Colonic mucosa (tissue), 4 donors: ENCODE results near the gene CTIF. TPM values are rescaled to one million over a fixed set of nuclear protein-coding genes. Genes with fewer than 3 reads are reported as not detected.

Source experiments
- DNase-seq: peaks from one replicate; pipeline ENCODE4 v3.0.0-alpha.2; 2020
- H3K27ac ChIP-seq: fragments of 200-600 bp; one replicate; pipeline ENCODE4 v1.8.0; 2021
- H3K27me3 ChIP-seq: fragments of 200-600 bp; one replicate; pipeline ENCODE4 v1.8.0; 2021
- H3K36me3 ChIP-seq: fragments of 200-600 bp; one replicate; pipeline ENCODE4 v1.8.0; 2021
- H3K4me1 ChIP-seq: fragments of 200-600 bp; one replicate; pipeline ENCODE4 v1.8.0; 2021; ENCODE audit warnings: mild to moderate bottlenecking
- H3K4me3 ChIP-seq: fragments of 200-600 bp; one replicate; pipeline ENCODE4 v1.8.0; 2021
- H3K9ac ChIP-seq, 2 donors: one replicate each; pipeline ENCODE4 v1.7.0; 2013; ENCODE audit warnings: control low read depth in 2 of 2, low read depth in 2 of 2, low read length in 2 of 2
- H3K9me3 ChIP-seq: fragments of 200-600 bp; one replicate; pipeline ENCODE4 v1.8.0; 2021
- CTCF ChIP-seq: fragments of 200-600 bp; IDR thresholded peaks from one replicate; pipeline ENCODE4 v1.8.0; 2022; ENCODE audit warnings: antibody characterized with exemption, mild to moderate bottlenecking
- intact Hi-C: fragments of 100-400 bp; cut with DNase I; formaldehyde crosslinking; loops from one replicate; pipeline ENCODE4 v1.14.1; 2022
- total RNA-seq, 2 donors: library from RNA; stranded (reverse); fragmentation: NEBNext Ultra II Directional in 1 of 2; extraction: Animal tissue kit (Norgen Biotek cat#: 25700) in 1 of 2; gene quantifications; one replicate each; pipeline ENCODE4 v1.2.1, GENCODE V29; 2021
- donor health status: healthy.
- donor health status: DM: no; HTN: no; CAD: no.
- donor health status: DM: no; HTN: no; CAD: no.

Gene CTIF
- total RNA-seq, 2 donors from 2014 or later: 13.0 to 16.7 TPM

DNA sequence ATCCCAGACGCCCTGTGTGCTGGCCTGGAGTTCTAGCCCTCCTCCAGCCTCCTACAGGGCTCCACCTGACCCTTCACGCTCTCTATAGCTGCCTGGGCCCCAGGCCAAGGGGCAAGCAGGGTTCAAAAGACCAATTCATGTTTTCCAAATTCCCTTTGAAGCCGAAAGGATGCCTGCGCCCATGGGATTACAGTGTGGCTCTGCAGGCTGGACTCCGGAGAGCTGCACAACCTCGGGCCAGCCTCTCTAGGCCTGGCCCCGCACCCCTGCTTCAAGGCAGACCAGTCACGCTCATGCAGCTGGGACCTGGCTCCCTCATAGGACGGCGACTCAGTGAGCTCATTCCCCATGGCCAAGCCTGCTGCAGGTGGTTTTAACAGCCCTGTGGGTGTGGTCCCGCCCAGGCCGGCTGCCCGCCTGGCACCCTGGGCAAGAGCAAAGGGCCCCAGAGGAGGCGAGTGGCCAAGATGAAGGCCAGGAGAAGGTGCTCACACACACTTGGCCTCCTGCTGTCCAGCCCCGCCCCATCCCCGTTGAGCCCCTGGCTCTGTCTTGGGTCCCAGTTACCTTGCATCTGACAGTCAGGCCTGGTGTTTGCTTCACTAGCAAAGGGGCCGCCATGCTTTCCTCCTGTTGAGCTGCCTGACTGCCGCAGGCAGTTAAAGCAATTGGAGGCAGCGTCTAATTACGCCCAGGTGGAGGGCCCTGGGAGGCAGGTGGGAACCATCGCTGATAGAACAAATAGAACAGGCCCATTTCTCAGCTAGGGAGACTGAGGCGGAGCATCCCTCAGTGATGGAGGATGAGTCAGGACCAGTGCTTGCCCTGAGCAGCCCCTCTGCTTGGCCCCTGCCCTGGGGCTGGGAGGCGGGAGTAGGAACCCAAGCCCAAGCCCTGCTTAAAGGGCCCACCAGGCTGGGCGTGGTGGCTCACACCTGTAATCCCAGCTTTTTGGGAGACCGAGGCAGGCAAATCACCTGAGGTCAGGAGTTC, 355.1 kb downstream of the CTIF start:
- no peak overlapping the region for H3K4me3 ChIP-seq
- intact Hi-C loops: no loop called here
- TF ChIP-seq CTCF: no peak

DNA sequence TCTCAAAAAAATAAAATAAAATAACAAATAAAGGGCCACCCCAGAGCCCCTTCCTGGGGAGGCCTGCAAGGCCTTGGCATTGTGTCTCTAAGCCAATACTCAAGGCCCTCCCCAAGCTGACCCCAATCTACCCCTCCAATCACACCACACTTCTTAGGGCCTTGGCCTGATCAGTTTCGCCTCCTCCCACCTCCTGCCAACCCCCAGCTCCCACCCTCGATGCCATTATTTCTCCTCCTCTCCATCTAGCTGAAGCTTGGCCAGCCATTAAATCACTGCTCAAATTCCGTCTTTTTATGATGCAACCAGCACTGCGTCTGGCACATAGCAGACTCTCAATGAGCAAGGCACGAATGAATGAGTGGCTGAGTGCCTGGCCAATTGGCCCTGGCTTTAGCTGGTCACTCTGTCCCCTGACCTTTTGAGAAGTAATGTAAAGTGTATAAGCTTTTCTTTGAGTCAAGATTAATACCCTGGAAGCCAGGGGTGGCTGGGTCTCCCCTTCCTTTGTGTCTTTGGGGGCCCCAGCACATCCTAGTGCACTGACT, 356.0 kb downstream of the CTIF start:
- Histone ChIP-seq H3K4me1 (no peaks in the 10 kb centered on the region), H3K9me3 (no peaks in the 10 kb centered on the region), H3K9ac (no peak overlapping the region), H3K36me3 (no peaks in the 10 kb centered on the region), H3K27me3 (no peaks in the 10 kb centered on the region), H3K4me3 (no peak overlapping the region), H3K27ac (no peak overlapping the region)
- intact Hi-C loops: no loop called here
- no peak for DNase-seq
- TF ChIP-seq CTCF: no peak

More for the DNA sequence above, 355.1 kb downstream of the CTIF start:
- Histone ChIP-seq H3K9me3 (no peaks in the 10 kb centered on the region), H3K36me3 (no peaks in the 10 kb centered on the region), H3K27ac (no peak overlapping the region), H3K27me3 (no peaks in the 10 kb centered on the region), H3K9ac (peak overlapping the region in 1 of 2 donors; percentile 46), H3K4me1 (no peaks in the 10 kb centered on the region)
- DNase-seq: peak; percentile 86

- H3K36me3 ChIP-seq: no peaks in the 10 kb centered on the region
- intact Hi-C loops: no loop called here
- no peaks in the 10 kb centered on the region for H3K9me3 ChIP-seq
- no peaks in the 10 kb centered on the region for H3K27me3 ChIP-seq
- H3K9ac ChIP-seq: no peak overlapping the region
- no peak overlapping the region for H3K4me3 ChIP-seq
- no peaks in the 10 kb centered on the region for H3K4me1 ChIP-seq
- H3K27ac ChIP-seq: no peak overlapping the region
- no peak for TF ChIP-seq CTCF
- DNase-seq: no peak
Observed at GRCh38 chr18:48896326-48896874, 357.6 kb downstream of the CTIF start.

GRCh38 chr18:48896875-48897511, 358.2 kb downstream of the CTIF start:
- no peak for TF ChIP-seq CTCF
- Histone ChIP-seq H3K9me3 (no peaks in the 10 kb centered on the region), H3K27ac (no peak overlapping the region), H3K4me1 (no peaks in the 10 kb centered on the region), H3K36me3 (no peaks in the 10 kb centered on the region), H3K4me3 (no peak overlapping the region), H3K9ac (no peak overlapping the region), H3K27me3 (no peaks in the 10 kb centered on the region)
- intact Hi-C loops: no loop called here
- DNase-seq: peak; percentile 51

GRCh38 chr18:48897531-48897930, 358.7 kb downstream of the CTIF start:
- no peak for DNase-seq
- Histone ChIP-seq H3K36me3 (no peaks in the 10 kb centered on the region), H3K9ac (no peak overlapping the region), H3K4me1 (peaks cover 5% of the 10 kb centered on the region), H3K9me3 (no peaks in the 10 kb centered on the region), H3K27ac (no peak overlapping the region), H3K4me3 (no peak overlapping the region), H3K27me3 (no peaks in the 10 kb centered on the region)
- intact Hi-C loops: no loop called here
- TF ChIP-seq CTCF: no peak
